IPS DF 6.9 (cell line): ENCODE data around the gene AADAC.
"Not testable (repeated sequence)": the region's sequence is repeated elsewhere in the genome, so short reads cannot be mapped to it uniquely, and the experiment has no call there.

ENCODE experiments used
- DNase-seq: peaks from one replicate; pipeline ENCODE4 v3.0.0-alpha.2; 2013; ENCODE audit warnings: low read depth, low spot score
- H3K27ac ChIP-seq: one replicate; pipeline ENCODE4 v1.5.1; 2013; ENCODE audit warnings: low read length, control low read depth
- H3K27me3 ChIP-seq: 2 replicates; pipeline ENCODE4 v1.6.1; 2013; ENCODE audit warnings: mild to moderate bottlenecking, low read length; ENCODE audit not compliant: control insufficient read depth, insufficient read depth
- H3K36me3 ChIP-seq: 2 replicates; pipeline ENCODE4 v1.6.1; 2013; ENCODE audit warnings: low read length; ENCODE audit not compliant: control insufficient read depth, insufficient read depth
- H3K4me1 ChIP-seq: 2 replicates; pipeline ENCODE4 v1.6.1; 2013; ENCODE audit warnings: low read length; ENCODE audit not compliant: control insufficient read depth, insufficient read depth
- H3K4me3 ChIP-seq: 2 replicates; pipeline ENCODE4 v1.5.1; 2013; ENCODE audit warnings: mild to moderate bottlenecking, low read length
- H3K9me3 ChIP-seq: 2 replicates; pipeline ENCODE4 v1.6.1; 2013; ENCODE audit warnings: low read length, inconsistent platforms; ENCODE audit not compliant: control insufficient read depth, insufficient read depth
- WGBS: extraction: QIAGEN DNeasy Blood & Tissue Kit; methylation state at CpG from one replicate; pipeline ENCODE4 v1.1.7; 2013; ENCODE audit warnings: mixed read lengths, missing lambda C conversion rate; ENCODE audit not compliant: insufficient read length, insufficient coverage; 5-methylcytosine and 5-hydroxymethylcytosine counted together

Gene AADAC

GRCh38 chr3:151850065-151850464 is 36.1 kb downstream of the AADAC start:
- no CpG with 5 or more reads among the region's 2 CpGs for WGBS
- not testable (repeated sequence) for H3K9me3 ChIP-seq, H3K27me3 ChIP-seq, H3K4me1 ChIP-seq, H3K36me3 ChIP-seq, DNase-seq, H3K27ac ChIP-seq, H3K4me3 ChIP-seq

DNA sequence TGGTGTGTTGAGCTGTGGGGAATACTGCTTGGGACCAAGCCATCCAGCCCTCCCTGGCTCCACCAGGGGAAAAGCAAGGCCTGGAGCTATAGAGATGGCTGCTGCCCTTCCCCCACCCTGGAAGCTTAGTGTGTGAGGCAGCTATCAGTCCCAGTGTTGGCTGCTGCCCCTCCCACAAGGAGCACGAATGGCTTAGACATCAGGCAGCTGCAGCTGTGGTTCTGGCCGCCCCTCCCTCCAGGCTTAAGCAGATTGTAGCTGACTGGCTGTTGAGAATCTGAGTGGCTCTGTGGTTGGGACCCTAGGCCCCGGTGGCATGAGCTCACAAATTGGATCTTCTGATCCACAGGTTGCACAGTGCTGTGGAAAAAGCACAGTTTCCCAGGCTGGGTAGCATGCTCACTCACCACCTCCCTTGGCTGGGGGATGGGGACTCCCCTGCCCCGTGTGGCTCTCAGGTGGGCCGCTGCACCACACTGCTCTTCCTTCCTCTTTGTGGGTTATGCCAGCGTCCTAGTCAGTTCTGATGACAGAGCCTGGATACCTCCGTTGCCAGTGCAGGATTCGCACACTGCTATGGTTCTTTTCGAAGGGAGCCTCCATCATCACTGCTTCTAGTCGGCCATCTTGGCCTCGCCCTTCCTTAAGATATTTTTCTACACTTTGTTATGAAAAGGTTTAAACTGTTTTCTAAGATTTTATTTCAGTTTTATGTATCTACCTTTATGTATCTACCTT is 38.3 kb downstream of the AADAC start:
- H3K9me3 ChIP-seq, result no peaks in the 10 kb centered on the region
- no peak for DNase-seq
- WGBS, result no CpG with 5 or more reads among the region's 11 CpGs
- no peak overlapping the region for H3K27ac ChIP-seq
- no peaks in the 10 kb centered on the region for H3K4me1 ChIP-seq
- H3K4me3 ChIP-seq, result no peak overlapping the region
- H3K36me3 ChIP-seq, result no peaks in the 10 kb centered on the region
- H3K27me3 ChIP-seq, result no peaks in the 10 kb centered on the region

GRCh38 chr3:151856118-151856517 is 42.2 kb downstream of the AADAC start:
- WGBS, result no CpG with 5 or more reads among the region's 3 CpGs
- no peak for DNase-seq
- H3K36me3 ChIP-seq, result no peaks in the 10 kb centered on the region
- no peaks in the 10 kb centered on the region for H3K9me3 ChIP-seq
- no peak overlapping the region for H3K27ac ChIP-seq
- no peaks in the 10 kb centered on the region for H3K4me1 ChIP-seq
- no peaks in the 10 kb centered on the region for H3K27me3 ChIP-seq
- H3K4me3 ChIP-seq, result no peak overlapping the region

- Histone ChIP-seq H3K27ac (no peak overlapping the region), H3K4me1 (no peaks in the 10 kb centered on the region), H3K9me3 (no peaks in the 10 kb centered on the region), H3K27me3 (no peaks in the 10 kb centered on the region), H3K4me3 (no peak overlapping the region), H3K36me3 (no peaks in the 10 kb centered on the region)
- no peak for DNase-seq
- WGBS, result no CpG with 5 or more reads among the region's 2 CpGs
Observed at GRCh38 chr3:151856641-151857040, 42.7 kb downstream of the AADAC start.

GRCh38 chr3:151859233-151859673 is 45.3 kb downstream of the AADAC start:
- DNase-seq, result no peak
- no peak overlapping the region for H3K27ac ChIP-seq
- no CpG with 5 or more reads among the region's 2 CpGs for WGBS

GRCh38 chr3:151859905-151860304 is 46.0 kb downstream of the AADAC start:
- Histone ChIP-seq H3K4me3 (no peak overlapping the region), H3K27ac (no peak overlapping the region), H3K9me3 (no peaks in the 10 kb centered on the region), H3K27me3 (no peaks in the 10 kb centered on the region), H3K36me3 (no peaks in the 10 kb centered on the region), H3K4me1 (no peaks in the 10 kb centered on the region)
- no peak for DNase-seq

More at GRCh38 chr3:151859233-151859673, 45.3 kb downstream of the AADAC start:
- Histone ChIP-seq H3K9me3 (no peaks in the 10 kb centered on the region), H3K4me3 (no peak overlapping the region), H3K27me3 (no peaks in the 10 kb centered on the region), H3K36me3 (no peaks in the 10 kb centered on the region), H3K4me1 (no peaks in the 10 kb centered on the region)

GRCh38 chr3:151863611-151864010 is 49.7 kb downstream of the AADAC start:
- DNase-seq, result no peak

GRCh38 chr3:151864423-151865101 is 50.6 kb downstream of the AADAC start:
- DNase-seq, result no peak

More at GRCh38 chr3:151863611-151864010, 49.7 kb downstream of the AADAC start:
- H3K4me3 ChIP-seq, result no peak overlapping the region
- no peak overlapping the region for H3K27ac ChIP-seq
- no peaks in the 10 kb centered on the region for H3K4me1 ChIP-seq
- no peaks in the 10 kb centered on the region for H3K9me3 ChIP-seq
- no peaks in the 10 kb centered on the region for H3K36me3 ChIP-seq
- WGBS, result no CpG with 5 or more reads among the region's 2 CpGs
- no peaks in the 10 kb centered on the region for H3K27me3 ChIP-seq

DNA sequence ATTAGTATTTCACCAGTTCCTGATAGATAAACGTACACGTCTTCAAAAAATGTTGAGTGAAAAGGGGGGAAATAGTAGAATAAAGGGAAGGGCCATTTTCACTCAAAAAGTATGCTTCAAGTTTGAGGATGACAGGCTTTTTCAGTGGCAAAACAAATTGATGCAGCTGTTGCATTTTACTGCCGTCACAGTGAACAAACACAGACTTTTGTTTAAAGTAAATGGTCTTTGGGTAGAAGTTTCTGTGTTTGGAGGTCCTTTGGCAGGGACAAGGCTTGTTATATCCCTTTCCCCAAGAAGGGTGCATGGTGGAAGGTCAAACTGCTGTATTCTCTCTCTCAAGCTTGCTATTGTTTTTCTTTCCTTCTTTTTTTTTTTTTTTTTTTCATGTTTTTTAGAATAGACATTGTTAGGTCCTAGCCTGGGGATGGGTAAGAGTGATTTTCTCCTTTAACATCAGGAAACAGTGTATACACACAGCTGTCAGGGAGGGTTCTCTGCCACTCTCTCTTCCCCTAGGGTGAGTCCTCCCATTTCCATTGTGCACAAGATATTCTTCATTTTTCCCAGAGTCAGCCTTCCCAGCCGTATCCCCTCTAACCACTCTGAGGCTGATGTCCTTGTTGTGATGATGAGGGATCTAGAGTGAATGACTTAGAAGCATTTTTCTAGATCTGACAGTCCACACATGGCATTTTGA is 52.9 kb downstream of the AADAC start:
- no peaks in the 10 kb centered on the region for H3K4me1 ChIP-seq
- no peak overlapping the region for H3K27ac ChIP-seq
- WGBS, result no CpG with 5 or more reads among the region's 4 CpGs
- H3K4me3 ChIP-seq, result no peak overlapping the region
- no peaks in the 10 kb centered on the region for H3K36me3 ChIP-seq
- no peaks in the 10 kb centered on the region for H3K9me3 ChIP-seq
- DNase-seq, result no peak
- H3K27me3 ChIP-seq, result no peaks in the 10 kb centered on the region

More at GRCh38 chr3:151864423-151865101, 50.6 kb downstream of the AADAC start:
- Histone ChIP-seq H3K27me3 (no peaks in the 10 kb centered on the region), H3K9me3 (no peaks in the 10 kb centered on the region), H3K27ac (no peak overlapping the region), H3K36me3 (no peaks in the 10 kb centered on the region), H3K4me1 (no peaks in the 10 kb centered on the region), H3K4me3 (no peak overlapping the region)
- WGBS, result no CpG with 5 or more reads among the region's 4 CpGs

DNA sequence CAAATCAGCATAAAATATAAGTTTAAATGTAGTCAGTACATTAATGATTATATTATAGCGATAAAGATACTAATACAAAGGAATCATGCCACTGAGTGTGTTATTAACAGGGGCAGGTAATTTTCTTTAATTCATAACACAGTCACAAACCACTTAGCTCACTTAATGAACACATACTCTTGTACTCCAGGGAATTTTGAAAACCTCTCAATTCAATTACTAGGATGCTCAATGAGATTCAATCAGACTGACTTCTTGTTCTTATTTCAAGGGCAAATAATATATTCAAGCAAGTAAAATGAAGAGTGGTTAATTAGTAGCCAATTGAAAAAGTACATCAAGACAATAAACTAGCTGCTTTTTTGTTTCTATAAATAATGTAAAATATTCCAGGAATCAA is 53.8 kb downstream of the AADAC start:
- no CpG with 5 or more reads among the region's 1 CpG for WGBS
- no peak overlapping the region for H3K4me3 ChIP-seq
- H3K27me3 ChIP-seq, result no peaks in the 10 kb centered on the region
- no peaks in the 10 kb centered on the region for H3K36me3 ChIP-seq
- no peak overlapping the region for H3K27ac ChIP-seq
- H3K4me1 ChIP-seq, result no peaks in the 10 kb centered on the region
- no peak for DNase-seq
- no peaks in the 10 kb centered on the region for H3K9me3 ChIP-seq
